Measurements from ENCODE around the gene NUDT5. TPM values are rescaled to one million over a fixed set of nuclear protein-coding genes. Genes with fewer than 3 reads are reported as not detected.

Gene NUDT5
- polyA plus RNA-seq, 1 donor from 2014 or later, result 44.2 TPM

DNA sequence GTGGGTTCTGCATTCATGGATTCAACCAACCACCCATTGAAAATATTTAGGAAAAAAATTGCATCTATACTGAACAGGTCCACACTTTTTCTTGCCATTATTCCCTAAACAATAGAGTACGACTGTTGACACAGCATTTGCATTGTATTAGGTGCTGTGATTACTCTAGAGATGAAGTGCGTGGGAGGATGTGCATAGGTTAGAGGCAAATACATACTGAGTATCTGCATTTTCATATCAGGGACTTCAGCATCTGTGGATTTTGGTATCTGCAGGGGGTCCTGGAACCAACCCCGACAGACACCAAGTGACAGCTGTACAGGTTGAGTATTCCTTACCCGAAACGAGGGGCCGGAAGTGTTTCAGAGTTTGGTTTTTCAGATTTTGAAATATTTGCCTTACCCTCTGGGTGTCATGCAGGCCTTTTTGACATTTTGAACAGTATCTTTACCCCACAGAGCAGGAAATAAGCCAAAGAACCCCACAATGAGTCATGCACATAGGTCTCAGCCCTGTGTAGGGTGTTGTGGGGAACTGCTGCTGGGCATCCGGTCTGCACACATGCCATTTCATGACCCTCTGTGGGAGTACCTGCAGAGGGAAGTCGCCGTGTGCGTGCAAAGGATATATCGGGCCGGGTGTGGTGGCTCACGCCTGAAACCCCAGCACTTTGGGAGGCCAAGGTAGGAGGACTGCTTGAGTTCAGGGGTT is 14.5 kb downstream of the NUDT5 start:
- no peak overlapping the region for H3K9ac ChIP-seq (ENCODE audit: low read length)
- no peak overlapping the region for H3K4me3 ChIP-seq (ENCODE audit: low read length)
- H3K36me3 ChIP-seq (ENCODE audit: insufficient read depth, low read length), result no peaks in the 10 kb centered on the region
- no peak overlapping the region for H2AFZ ChIP-seq (ENCODE audit: low read depth, low read length)
- H3F3A ChIP-seq (ENCODE audit: insufficient read depth, low read length, poor library complexity, severe bottlenecking), result no peaks in the 10 kb centered on the region
- TF ChIP-seq EZH2 (IDR thresholded peaks at IDR 0.05; ENCODE audit: borderline replicate concordance, insufficient read depth, low read length, poor library complexity, severe bottlenecking) (no peak), RAD21 (conservative IDR thresholded peaks at IDR 0.05) (no peak), POLR2AphosphoS5 (IDR thresholded peaks at IDR 0.05) (no peak), TAF1 (IDR thresholded peaks at IDR 0.05; ENCODE audit: low read depth) (no peak), MXI1 (conservative IDR thresholded peaks at IDR 0.05; ENCODE audit: poor library complexity, severe bottlenecking) (no peak), SMC3 (conservative IDR thresholded peaks at IDR 0.05; ENCODE audit: poor library complexity) (no peak), REST (IDR thresholded peaks at IDR 0.05; ENCODE audit: borderline replicate concordance) (no peak), EP300 (conservative IDR thresholded peaks at IDR 0.05; ENCODE audit: poor library complexity, severe bottlenecking) (no peak)
- TF ChIP-seq, protein P1, sequence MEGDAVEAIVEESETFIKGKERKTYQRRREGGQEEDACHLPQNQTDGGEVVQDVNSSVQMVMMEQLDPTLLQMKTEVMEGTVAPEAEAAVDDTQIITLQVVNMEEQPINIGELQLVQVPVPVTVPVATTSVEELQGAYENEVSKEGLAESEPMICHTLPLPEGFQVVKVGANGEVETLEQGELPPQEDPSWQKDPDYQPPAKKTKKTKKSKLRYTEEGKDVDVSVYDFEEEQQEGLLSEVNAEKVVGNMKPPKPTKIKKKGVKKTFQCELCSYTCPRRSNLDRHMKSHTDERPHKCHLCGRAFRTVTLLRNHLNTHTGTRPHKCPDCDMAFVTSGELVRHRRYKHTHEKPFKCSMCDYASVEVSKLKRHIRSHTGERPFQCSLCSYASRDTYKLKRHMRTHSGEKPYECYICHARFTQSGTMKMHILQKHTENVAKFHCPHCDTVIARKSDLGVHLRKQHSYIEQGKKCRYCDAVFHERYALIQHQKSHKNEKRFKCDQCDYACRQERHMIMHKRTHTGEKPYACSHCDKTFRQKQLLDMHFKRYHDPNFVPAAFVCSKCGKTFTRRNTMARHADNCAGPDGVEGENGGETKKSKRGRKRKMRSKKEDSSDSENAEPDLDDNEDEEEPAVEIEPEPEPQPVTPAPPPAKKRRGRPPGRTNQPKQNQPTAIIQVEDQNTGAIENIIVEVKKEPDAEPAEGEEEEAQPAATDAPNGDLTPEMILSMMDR (IDR thresholded peaks at IDR 0.05; ENCODE audit: poor library complexity, severe bottlenecking), result no peak
- no peaks in the 10 kb centered on the region for H3K9me3 ChIP-seq (ENCODE audit: low read length)
- H3K27ac ChIP-seq (ENCODE audit: low read length), result no peak overlapping the region
- no peaks in the 10 kb centered on the region for H4K20me1 ChIP-seq (ENCODE audit: insufficient read depth)
- H3K9me2 ChIP-seq (ENCODE audit: insufficient read depth, low read length), result no peaks in the 10 kb centered on the region
- no peaks in the 10 kb centered on the region for H3K79me2 ChIP-seq (replicated peaks; ENCODE audit: insufficient read depth, low read length)
- no peak overlapping the region for H3K4me2 ChIP-seq (ENCODE audit: low read length)
- no peaks in the 10 kb centered on the region for H3K27me3 ChIP-seq (ENCODE audit: insufficient read depth, low read depth, low read length)

DNA sequence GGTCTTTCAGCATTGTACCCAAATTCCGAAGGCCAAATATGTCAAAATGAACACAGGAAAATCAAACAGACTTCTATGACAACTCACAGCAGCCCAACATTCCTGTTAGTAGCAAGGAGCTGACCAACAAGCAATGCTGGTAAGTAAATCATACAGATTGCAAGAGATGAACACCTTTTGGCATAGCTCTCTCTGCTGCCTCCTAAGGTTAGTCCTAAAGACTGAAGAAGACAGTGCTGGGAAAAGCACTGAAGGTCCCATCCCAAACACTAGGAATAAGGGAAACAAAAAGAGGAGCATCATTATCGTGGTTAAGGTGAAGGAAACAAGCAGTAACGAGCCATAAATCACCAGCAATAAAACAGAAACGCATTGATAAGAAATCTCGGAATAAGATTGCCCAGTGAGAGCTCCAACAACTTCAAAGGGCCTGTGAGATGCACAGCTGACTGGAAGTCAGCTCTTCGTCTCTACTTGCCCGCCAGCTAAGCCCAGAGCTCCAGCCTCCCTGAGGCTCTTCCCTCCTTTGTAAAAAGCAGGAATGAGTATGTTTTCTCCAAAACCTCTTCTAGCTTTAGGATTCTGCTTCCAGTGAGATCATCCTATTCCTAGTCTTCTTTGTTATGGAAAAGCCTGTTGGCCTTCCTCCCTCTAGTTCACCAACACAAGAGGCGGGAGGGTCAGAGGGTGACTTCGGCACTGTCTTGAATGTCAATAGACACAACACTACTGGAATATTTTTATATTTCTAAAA is 15.3 kb downstream of the NUDT5 start:
- Histone ChIP-seq H3K4me2 (ENCODE audit: low read length) (no peak overlapping the region), H3K36me3 (ENCODE audit: insufficient read depth, low read length) (no peaks in the 10 kb centered on the region)

More for the DNA sequence above, 15.3 kb downstream of the NUDT5 start:
- Histone ChIP-seq H3K9me2 (ENCODE audit: insufficient read depth, low read length) (no peaks in the 10 kb centered on the region), H3K27me3 (ENCODE audit: insufficient read depth, low read depth, low read length) (no peaks in the 10 kb centered on the region), H3K9ac (ENCODE audit: low read length) (no peak overlapping the region), H3K9me3 (ENCODE audit: low read length) (no peaks in the 10 kb centered on the region), H4K20me1 (ENCODE audit: insufficient read depth) (no peaks in the 10 kb centered on the region), H3K4me3 (ENCODE audit: low read length) (no peak overlapping the region), H2AFZ (ENCODE audit: low read depth, low read length) (no peak overlapping the region), H3K27ac (ENCODE audit: low read length) (no peak overlapping the region), H3F3A (ENCODE audit: insufficient read depth, low read length, poor library complexity, severe bottlenecking) (no peaks in the 10 kb centered on the region), H3K79me2 (replicated peaks; ENCODE audit: insufficient read depth, low read length) (no peaks in the 10 kb centered on the region)
- no peak for TF ChIP-seq EZH2 (IDR thresholded peaks at IDR 0.05; ENCODE audit: borderline replicate concordance, insufficient read depth, low read length, poor library complexity, severe bottlenecking)
- no peak for TF ChIP-seq MXI1 (conservative IDR thresholded peaks at IDR 0.05; ENCODE audit: poor library complexity, severe bottlenecking)
- no peak for TF ChIP-seq TAF1 (IDR thresholded peaks at IDR 0.05; ENCODE audit: low read depth)
- no peak for TF ChIP-seq POLR2AphosphoS5 (IDR thresholded peaks at IDR 0.05)
- no peak for TF ChIP-seq REST (IDR thresholded peaks at IDR 0.05; ENCODE audit: borderline replicate concordance)
- TF ChIP-seq RAD21 (conservative IDR thresholded peaks at IDR 0.05), result no peak
- TF ChIP-seq, protein P1 (IDR thresholded peaks at IDR 0.05; ENCODE audit: poor library complexity, severe bottlenecking), result no peak
- no peak for TF ChIP-seq SMC3 (conservative IDR thresholded peaks at IDR 0.05; ENCODE audit: poor library complexity)
- no peak for TF ChIP-seq EP300 (conservative IDR thresholded peaks at IDR 0.05; ENCODE audit: poor library complexity, severe bottlenecking)
